Measurements from ENCODE around the gene ARHGAP45.

- no peak for TF ChIP-seq SRSF9 (IDR thresholded peaks at IDR 0.05; ENCODE audit: borderline replicate concordance, low read depth, low read length)
- TF ChIP-seq, protein P1, sequence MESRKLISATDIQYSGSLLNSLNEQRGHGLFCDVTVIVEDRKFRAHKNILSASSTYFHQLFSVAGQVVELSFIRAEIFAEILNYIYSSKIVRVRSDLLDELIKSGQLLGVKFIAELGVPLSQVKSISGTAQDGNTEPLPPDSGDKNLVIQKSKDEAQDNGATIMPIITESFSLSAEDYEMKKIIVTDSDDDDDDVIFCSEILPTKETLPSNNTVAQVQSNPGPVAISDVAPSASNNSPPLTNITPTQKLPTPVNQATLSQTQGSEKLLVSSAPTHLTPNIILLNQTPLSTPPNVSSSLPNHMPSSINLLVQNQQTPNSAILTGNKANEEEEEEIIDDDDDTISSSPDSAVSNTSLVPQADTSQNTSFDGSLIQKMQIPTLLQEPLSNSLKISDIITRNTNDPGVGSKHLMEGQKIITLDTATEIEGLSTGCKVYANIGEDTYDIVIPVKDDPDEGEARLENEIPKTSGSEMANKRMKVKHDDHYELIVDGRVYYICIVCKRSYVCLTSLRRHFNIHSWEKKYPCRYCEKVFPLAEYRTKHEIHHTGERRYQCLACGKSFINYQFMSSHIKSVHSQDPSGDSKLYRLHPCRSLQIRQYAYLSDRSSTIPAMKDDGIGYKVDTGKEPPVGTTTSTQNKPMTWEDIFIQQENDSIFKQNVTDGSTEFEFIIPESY (CRISPR knock-in tag; IDR thresholded peaks at IDR 0.05), result peak; percentile 96
- no peak for TF ChIP-seq KLF16 (IDR thresholded peaks at IDR 0.05)
- no peak for TF ChIP-seq PRMT5 (CRISPR knock-in tag; IDR thresholded peaks at IDR 0.05)
Measured at GRCh38 chr19:1109032-1109551, 42.1 kb downstream of the ARHGAP45 start.
